Inferior parietal cortex (tissue), 1 donor: Measurements from ENCODE around the gene GIN1.
A peak's percentile ranks its signal among the peaks of the same experiment; 100 is the strongest.
"Not testable (repeated sequence)": the region's sequence is repeated elsewhere in the genome, so short reads cannot be mapped to it uniquely, and the experiment has no call there.

Experiments used
- DNase-seq: peaks from one replicate; pipeline ENCODE4 v3.0.0-alpha.2; 2016; ENCODE audit errors: extremely low spot score

Gene GIN1

DNA sequence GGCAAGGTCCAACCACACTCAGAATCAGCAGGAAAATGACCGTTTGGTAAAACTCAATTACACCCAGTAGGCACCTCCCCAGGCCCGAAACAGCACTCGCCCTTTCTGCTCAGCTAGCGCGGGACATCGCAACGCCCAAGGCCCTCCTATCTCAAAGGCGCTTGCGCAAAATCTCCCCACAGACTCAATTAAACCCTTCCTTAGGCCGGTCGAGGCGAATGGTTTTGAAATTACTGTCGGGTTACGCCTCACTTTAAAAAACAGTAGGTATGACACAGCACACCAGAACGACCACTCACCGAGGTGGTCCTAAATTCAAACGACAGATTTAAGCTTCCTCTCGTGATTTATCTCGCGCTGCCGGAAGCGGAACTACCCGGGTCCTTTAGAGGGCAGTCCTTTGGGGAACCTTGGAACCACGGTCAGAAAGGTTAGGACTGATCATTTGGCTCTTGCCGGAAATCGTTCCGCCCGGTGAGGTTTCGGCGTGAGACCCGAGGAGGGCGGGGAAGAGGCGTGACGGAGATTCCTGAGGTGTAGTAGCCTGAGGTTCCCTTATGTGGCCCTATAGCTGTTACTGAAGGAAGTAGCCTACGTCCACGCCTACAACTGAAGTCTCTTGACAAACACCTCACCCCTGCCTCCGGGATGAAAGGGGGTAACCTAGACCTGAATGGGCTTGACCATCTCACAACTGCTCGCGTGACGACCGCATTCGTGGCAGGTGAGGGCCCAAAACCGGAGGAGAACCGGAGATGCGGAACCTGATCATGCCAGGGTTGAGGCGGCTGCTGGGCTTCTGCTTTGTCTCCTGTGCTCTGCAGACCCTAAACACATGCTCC is at the start of gene GIN1, which contains the start of gene PPIP5K2:
Gene GIN1, minus strand, starts transcription at position 374 of the 842 bp plus-strand sequence. CDS start 11,431 bp downstream, outside the sequence.
Gene PPIP5K2, plus strand, starts transcription at position 537 of the 842 bp plus-strand sequence. CDS start 9,289 bp downstream, outside the sequence.
- DNase-seq = peak; percentile 99

DNA sequence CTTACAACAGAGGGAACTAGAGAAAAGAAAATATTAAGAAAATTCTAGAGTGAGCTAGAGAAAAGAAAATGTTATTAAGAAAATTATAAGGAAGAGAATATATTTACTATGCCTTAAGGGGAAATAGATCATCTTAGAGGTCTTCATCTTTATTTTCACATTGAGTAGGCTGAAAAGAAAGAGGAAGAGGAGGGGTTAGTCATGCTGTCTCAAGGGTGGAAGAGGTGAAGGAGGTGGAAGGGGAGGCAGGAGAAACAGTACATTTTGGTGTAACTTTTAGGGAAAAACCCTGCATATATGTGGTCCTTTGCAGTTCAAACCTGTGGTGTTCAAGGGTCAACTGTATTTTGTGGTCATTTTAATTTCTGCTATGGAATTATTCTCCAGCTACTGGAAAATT is 46.8 kb upstream of the GIN1 start:
- DNase-seq = no peak

- DNase-seq = no peak
These were observed 31.2 kb upstream of the GIN1 start for GRCh38 chr5:103151156-103151555.

GRCh38 chr5:103148213-103148612 is 28.3 kb upstream of the GIN1 start:
- DNase-seq = no peak

DNA sequence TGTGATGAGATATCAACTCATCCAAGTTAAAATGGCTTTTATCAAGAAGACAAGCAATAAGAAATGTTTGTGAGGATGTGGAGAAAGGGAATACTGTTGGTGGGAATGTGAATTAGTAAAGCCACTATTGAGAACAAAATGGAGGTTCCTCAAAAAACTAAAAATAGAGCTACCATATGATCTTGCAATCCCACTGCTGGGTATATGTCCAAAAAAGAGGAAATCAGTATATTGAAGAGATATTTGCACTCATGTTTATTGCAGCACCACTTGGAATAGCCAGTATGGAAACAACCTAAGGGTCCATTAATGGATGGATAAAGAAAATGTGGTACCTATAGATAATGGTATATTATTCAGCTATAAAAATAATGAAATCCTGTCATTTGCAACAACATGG is 25.3 kb upstream of the GIN1 start:
- DNase-seq = no peak

DNA sequence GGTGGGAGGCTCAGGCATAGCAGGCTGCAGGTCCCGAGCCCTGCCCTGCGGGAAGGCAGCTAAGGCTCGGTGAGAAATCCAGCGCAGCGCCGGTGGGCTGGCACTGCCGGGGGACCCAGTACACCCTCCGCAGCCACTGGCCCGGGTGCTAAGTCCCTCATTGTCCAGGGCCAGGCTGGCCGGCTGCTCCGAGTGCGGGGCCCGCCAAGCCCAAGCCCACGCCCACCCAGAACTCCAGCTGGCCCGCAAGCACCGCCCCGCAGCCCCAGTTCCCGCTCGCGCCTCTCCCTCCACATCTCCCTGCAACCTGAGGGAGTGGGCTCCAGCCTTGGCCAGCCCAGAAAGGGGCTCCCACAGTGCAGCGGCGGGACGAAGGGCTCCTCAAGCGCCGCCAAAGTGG is 22.2 kb upstream of the GIN1 start:
- not testable (repeated sequence) for DNase-seq

DNA sequence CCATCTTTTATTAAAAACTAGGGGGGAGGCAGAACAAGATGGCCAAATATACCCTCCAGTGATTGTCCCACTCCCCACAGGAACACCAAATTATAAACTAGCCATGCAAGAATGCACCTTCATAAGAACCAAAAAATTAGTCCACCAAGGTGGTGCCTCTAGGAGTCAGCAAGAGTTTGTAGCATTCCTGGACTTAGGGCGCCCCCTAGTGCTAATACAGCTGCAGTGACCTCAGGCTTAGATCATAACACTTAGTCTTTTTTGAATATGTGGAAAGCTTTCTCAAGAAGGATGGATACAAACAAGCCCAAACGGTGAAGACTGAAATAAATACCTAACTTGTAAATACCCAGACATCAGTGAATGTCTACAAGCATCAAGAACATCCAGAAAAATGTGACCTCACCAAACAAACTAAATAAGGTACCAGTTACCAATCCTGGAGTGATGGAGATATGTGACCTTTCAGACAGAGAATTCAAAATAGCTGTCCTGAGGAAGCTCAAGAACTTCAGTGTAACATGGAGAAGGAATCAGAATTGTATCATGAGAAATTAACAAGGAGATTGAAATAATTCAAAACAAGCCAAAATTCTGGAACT is 19.4 kb upstream of the GIN1 start:
- DNase-seq = peak; percentile 83

- no peak for DNase-seq
These were observed 18.3 kb upstream of the GIN1 start for GRCh38 chr5:103138202-103138690.

- DNase-seq = no peak
These were observed 15.5 kb upstream of the GIN1 start for GRCh38 chr5:103135461-103135860.

DNA sequence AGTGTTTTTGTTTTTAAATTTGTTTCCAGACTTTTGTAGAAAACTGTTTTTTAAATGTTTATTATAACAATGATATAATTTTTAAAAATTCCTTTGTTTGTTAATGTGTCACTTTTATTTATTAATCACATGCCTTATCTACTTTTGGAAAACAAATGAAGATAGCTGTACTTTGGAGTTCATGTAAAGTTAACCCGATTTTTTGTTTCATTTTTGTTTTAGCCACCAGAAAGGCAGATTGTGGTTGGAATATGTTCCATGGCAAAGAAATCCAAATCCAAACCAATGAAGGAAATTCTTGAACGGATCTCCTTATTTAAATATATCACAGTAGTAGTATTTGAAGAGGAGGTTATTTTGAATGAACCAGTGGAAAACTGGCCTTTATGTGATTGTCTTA is 13.3 kb upstream of the GIN1 start:
- no peak for DNase-seq

GRCh38 chr5:103132684-103133083 is 12.7 kb upstream of the GIN1 start:
- no peak for DNase-seq

GRCh38 chr5:103128202-103128601 is 8.3 kb upstream of the GIN1 start:
- DNase-seq = no peak

GRCh38 chr5:103127292-103127817 is 7.4 kb upstream of the GIN1 start:
- DNase-seq = no peak

- no peak for DNase-seq
These were observed 6.6 kb upstream of the GIN1 start for GRCh38 chr5:103126557-103126956.

GRCh38 chr5:103122242-103122641 is 2.3 kb upstream of the GIN1 start:
- DNase-seq = no peak

GRCh38 chr5:103120607-103121200 is 766 bp upstream of the GIN1 start:
- no peak for DNase-seq

- DNase-seq = peak; percentile 40
These were observed 721 bp downstream of the GIN1 start for GRCh38 chr5:103119070-103119764.

DNA sequence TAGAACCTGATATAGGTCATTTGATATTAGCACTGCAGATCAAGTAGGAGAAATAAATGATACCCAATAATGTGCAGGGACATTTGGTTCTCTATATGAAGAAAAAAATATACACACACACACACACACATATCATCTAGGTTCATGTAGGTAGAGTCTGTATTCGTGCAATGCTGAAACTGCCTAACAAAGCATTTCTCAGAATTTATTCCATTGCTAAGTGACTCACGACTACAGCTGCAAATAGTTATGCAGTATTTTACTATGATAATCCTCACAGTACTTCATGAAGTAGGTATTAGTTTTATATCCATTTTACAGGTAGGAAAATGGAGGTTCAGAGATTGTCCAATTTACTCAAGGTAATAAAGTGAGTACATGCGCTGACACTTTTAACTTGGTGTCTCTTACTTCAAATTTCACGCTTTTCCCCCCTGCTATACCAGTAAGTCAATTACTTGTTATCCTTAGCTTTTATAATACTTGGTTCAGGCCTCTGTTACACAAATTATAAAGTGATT is 2.4 kb downstream of the GIN1 start:
- DNase-seq = no peak

- DNase-seq = no peak
These were observed 5.5 kb downstream of the GIN1 start for GRCh38 chr5:103114440-103114839.

DNA sequence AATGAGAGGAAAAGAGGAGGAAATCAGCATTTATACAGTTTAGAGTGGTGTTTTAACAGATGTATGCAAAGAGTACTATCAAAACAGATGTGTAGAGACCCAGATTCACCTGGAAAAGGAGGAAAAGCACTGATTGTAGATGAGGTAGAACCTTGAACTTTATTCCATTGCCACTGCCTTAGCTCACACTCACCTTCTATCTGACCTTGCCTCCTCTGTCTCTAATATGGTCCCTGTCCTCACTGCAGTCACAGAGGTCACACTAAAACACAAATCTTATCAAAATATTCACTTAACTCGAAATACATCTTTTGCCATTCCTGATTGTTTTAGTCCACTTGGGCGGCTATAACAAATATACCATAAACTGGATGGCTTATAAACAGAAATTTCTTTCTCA is 7.0 kb downstream of the GIN1 start:
- DNase-seq = no peak

- DNase-seq = no peak
These were observed 8.5 kb downstream of the GIN1 start for GRCh38 chr5:103111468-103111867.
